Neural cell (in vitro differentiated cells): Measurements from ENCODE around the gene DNAH8.

Experiments used
- EP300 ChIP-seq: fragments of 450-650 bp; conservative IDR thresholded peaks from 2 replicates; pipeline ENCODE4 v1.6.1; 2014; ENCODE audit warnings: antibody characterized with exemption, mild to moderate bottlenecking, moderate library complexity; ENCODE audit not compliant: poor library complexity, severe bottlenecking
- EZH2 ChIP-seq: fragments of 200-600, 300-800 bp; shearing (Covaris generic), sonication (generic); IDR thresholded peaks from 2 replicates; pipeline ENCODE4 v1.6.1; 2014; ENCODE audit warnings: antibody characterized with exemption, low read length, borderline replicate concordance, mild to moderate bottlenecking; ENCODE audit not compliant: insufficient read depth, poor library complexity, severe bottlenecking
- POLR2AphosphoS5 ChIP-seq: IDR thresholded peaks from 2 replicates; pipeline ENCODE4 v1.6.1; 2012
- RAD21 ChIP-seq: fragments of 450-650 bp; conservative IDR thresholded peaks from 2 replicates; pipeline ENCODE4 v1.6.1; 2014; ENCODE audit warnings: antibody characterized with exemption, mild to moderate bottlenecking, moderate library complexity
- SMC3 ChIP-seq: fragments of 450-650 bp; conservative IDR thresholded peaks from 2 replicates; pipeline ENCODE4 v1.6.1; 2014; ENCODE audit warnings: antibody characterized with exemption, mild to moderate bottlenecking, moderate library complexity; ENCODE audit not compliant: poor library complexity
- TF ChIP-seq, protein P1 (sequence below): fragments of 450-650 bp; IDR thresholded peaks from 2 replicates; pipeline ENCODE4 v1.5.1; 2014; ENCODE audit warnings: antibody characterized with exemption, mild to moderate bottlenecking, moderate library complexity; ENCODE audit not compliant: poor library complexity, severe bottlenecking

DNA sequence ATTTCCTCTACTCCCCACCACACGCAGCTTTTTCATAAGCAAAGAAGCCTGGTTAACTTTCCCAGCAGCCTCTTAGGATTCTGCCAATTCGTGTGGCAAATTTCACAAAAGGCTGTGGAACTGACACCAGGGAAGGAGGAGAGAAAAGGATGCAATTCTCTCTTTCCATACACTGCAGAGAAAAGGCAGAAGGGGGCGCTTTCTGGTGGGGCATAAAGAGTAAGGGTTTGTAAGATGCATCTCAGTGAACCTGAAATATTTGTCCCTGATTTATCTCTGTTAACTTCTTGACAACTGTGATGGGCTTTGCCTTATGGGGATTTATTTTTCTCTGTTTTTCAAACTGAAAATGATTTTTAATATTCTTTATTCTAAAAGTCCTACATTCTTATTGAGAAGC is 288.0 kb downstream of the DNAH8 start:
- TF ChIP-seq, protein P1, sequence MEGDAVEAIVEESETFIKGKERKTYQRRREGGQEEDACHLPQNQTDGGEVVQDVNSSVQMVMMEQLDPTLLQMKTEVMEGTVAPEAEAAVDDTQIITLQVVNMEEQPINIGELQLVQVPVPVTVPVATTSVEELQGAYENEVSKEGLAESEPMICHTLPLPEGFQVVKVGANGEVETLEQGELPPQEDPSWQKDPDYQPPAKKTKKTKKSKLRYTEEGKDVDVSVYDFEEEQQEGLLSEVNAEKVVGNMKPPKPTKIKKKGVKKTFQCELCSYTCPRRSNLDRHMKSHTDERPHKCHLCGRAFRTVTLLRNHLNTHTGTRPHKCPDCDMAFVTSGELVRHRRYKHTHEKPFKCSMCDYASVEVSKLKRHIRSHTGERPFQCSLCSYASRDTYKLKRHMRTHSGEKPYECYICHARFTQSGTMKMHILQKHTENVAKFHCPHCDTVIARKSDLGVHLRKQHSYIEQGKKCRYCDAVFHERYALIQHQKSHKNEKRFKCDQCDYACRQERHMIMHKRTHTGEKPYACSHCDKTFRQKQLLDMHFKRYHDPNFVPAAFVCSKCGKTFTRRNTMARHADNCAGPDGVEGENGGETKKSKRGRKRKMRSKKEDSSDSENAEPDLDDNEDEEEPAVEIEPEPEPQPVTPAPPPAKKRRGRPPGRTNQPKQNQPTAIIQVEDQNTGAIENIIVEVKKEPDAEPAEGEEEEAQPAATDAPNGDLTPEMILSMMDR, result no peak
- TF ChIP-seq SMC3, result no peak
- no peak for TF ChIP-seq RAD21
- no peak for TF ChIP-seq EZH2
- TF ChIP-seq POLR2AphosphoS5, result no peak
- TF ChIP-seq EP300, result no peak
